ENCODE results near the gene MMP10.

MMP10 gene

GRCh38 chr11:102729849-102730815 is 50.3 kb downstream of the MMP10 start:
- DNase-seq (ENCODE audit: low read depth in 2 of 2): no peak

GRCh38 chr11:102727890-102728289 is 52.5 kb downstream of the MMP10 start:
- no peak for DNase-seq (ENCODE audit: low read depth in 2 of 2)

GRCh38 chr11:102724904-102725500 is 55.4 kb downstream of the MMP10 start, which contains the start of gene MMP8:
Gene MMP8, minus strand, starts transcription at chr11:102724954. Its CDS starts 99 bp downstream, at chr11:102724855.
- no peak for DNase-seq (ENCODE audit: low read depth in 2 of 2)

- no peak for DNase-seq (ENCODE audit: low read depth in 2 of 2)
Observed at GRCh38 chr11:102722821-102723220, 57.6 kb downstream of the MMP10 start.

Measured in stimulated activated CD4-positive, alpha-beta T cell treated with anti-CD3 and anti-CD28 coated beads, Interleukin-12 subunit alpha, Interleukin-12 subunit beta, amount 100 ng/mL, for 24 hours (primary cell).